ENCODE data around the gene SYT2.

- TF ChIP-seq POLR2AphosphoS5 (IDR thresholded peaks at IDR 0.05) = no peak
- TF ChIP-seq, protein P1, sequence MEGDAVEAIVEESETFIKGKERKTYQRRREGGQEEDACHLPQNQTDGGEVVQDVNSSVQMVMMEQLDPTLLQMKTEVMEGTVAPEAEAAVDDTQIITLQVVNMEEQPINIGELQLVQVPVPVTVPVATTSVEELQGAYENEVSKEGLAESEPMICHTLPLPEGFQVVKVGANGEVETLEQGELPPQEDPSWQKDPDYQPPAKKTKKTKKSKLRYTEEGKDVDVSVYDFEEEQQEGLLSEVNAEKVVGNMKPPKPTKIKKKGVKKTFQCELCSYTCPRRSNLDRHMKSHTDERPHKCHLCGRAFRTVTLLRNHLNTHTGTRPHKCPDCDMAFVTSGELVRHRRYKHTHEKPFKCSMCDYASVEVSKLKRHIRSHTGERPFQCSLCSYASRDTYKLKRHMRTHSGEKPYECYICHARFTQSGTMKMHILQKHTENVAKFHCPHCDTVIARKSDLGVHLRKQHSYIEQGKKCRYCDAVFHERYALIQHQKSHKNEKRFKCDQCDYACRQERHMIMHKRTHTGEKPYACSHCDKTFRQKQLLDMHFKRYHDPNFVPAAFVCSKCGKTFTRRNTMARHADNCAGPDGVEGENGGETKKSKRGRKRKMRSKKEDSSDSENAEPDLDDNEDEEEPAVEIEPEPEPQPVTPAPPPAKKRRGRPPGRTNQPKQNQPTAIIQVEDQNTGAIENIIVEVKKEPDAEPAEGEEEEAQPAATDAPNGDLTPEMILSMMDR (IDR thresholded peaks at IDR 0.05 in 8 of 11, conservative IDR thresholded peaks at IDR 0.05 in 3 of 11) = no peak
- no peak for TF ChIP-seq POLR2A (IDR thresholded peaks at IDR 0.05)
Observed at GRCh38 chr1:202687370-202687769, 22.9 kb downstream of the SYT2 start.

All from spleen (tissue), 7 donors.